HUES48 (cell line): ENCODE data around the gene LY86.

Source experiments
- H3K27ac ChIP-seq: one replicate; pipeline ENCODE4 v1.7.0; 2013; ENCODE audit warnings: low read depth, low read length, inconsistent platforms
- H3K27me3 ChIP-seq: 2 replicates; pipeline ENCODE4 v1.6.1; 2013; ENCODE audit warnings: mild to moderate bottlenecking, low read length; ENCODE audit not compliant: control insufficient read depth, insufficient read depth
- H3K36me3 ChIP-seq: 2 replicates; pipeline ENCODE4 v1.6.1; 2013; ENCODE audit warnings: low read length; ENCODE audit not compliant: control insufficient read depth, insufficient read depth
- H3K4me1 ChIP-seq: 2 replicates; pipeline ENCODE4 v1.6.1; 2013; ENCODE audit warnings: mild to moderate bottlenecking, low read length; ENCODE audit not compliant: control insufficient read depth, insufficient read depth
- H3K4me3 ChIP-seq: 2 replicates; pipeline ENCODE4 v1.5.1; 2013; ENCODE audit warnings: mild to moderate bottlenecking, low read depth, low read length
- H3K9ac ChIP-seq: 2 replicates; pipeline ENCODE4 v1.6.1; 2013; ENCODE audit warnings: mild to moderate bottlenecking, low read depth, low read length, moderate library complexity
- H3K9me3 ChIP-seq: 2 replicates; pipeline ENCODE4 v1.6.1; 2013; ENCODE audit warnings: low read length; ENCODE audit not compliant: control insufficient read depth, insufficient read depth

LY86 gene

GRCh38 chr6:6557504-6557839 lies 31.0 kb upstream of the LY86 start:
- no peaks in the 10 kb centered on the region for H3K27me3 ChIP-seq
- H3K36me3 ChIP-seq: no peaks in the 10 kb centered on the region
- H3K9me3 ChIP-seq: no peaks in the 10 kb centered on the region
- no peak overlapping the region for H3K9ac ChIP-seq
- no peak overlapping the region for H3K4me3 ChIP-seq
- no peaks in the 10 kb centered on the region for H3K4me1 ChIP-seq
- H3K27ac ChIP-seq: no peak overlapping the region

GRCh38 chr6:6557886-6558285 lies 30.6 kb upstream of the LY86 start:
- Histone ChIP-seq H3K27me3 (no peaks in the 10 kb centered on the region), H3K9me3 (0 out of 2 replicates have a peak, but pooled peaks cover 1% of the 10 kb centered on the region), H3K27ac (no peak overlapping the region), H3K9ac (no peak overlapping the region), H3K4me1 (no peaks in the 10 kb centered on the region), H3K4me3 (no peak overlapping the region), H3K36me3 (no peaks in the 10 kb centered on the region)

- Histone ChIP-seq H3K27ac (no peak overlapping the region), H3K9ac (no peak overlapping the region), H3K4me1 (no peaks in the 10 kb centered on the region), H3K4me3 (no peak overlapping the region), H3K9me3 (peaks cover 11% of the 10 kb centered on the region), H3K27me3 (no peaks in the 10 kb centered on the region), H3K36me3 (no peaks in the 10 kb centered on the region)
Observed at GRCh38 chr6:6559994-6560570, 28.4 kb upstream of the LY86 start.

GRCh38 chr6:6560909-6561308 lies 27.6 kb upstream of the LY86 start:
- no peak overlapping the region for H3K9ac ChIP-seq
- H3K27me3 ChIP-seq: no peaks in the 10 kb centered on the region
- H3K27ac ChIP-seq: no peak overlapping the region
- H3K9me3 ChIP-seq: peaks cover 11% of the 10 kb centered on the region
- H3K4me1 ChIP-seq: no peaks in the 10 kb centered on the region
- no peak overlapping the region for H3K4me3 ChIP-seq
- H3K36me3 ChIP-seq: no peaks in the 10 kb centered on the region

GRCh38 chr6:6564154-6564553 lies 24.4 kb upstream of the LY86 start:
- no peak overlapping the region for H3K4me3 ChIP-seq
- H3K27me3 ChIP-seq: no peaks in the 10 kb centered on the region
- no peaks in the 10 kb centered on the region for H3K4me1 ChIP-seq
- peaks cover 11% of the 10 kb centered on the region for H3K9me3 ChIP-seq
- H3K9ac ChIP-seq: no peak overlapping the region
- no peak overlapping the region for H3K27ac ChIP-seq
- no peaks in the 10 kb centered on the region for H3K36me3 ChIP-seq

- no peaks in the 10 kb centered on the region for H3K36me3 ChIP-seq
- H3K27ac ChIP-seq: no peak overlapping the region
- H3K4me1 ChIP-seq: no peaks in the 10 kb centered on the region
- no peak overlapping the region for H3K9ac ChIP-seq
- H3K27me3 ChIP-seq: no peaks in the 10 kb centered on the region
- H3K9me3 ChIP-seq: peaks cover 11% of the 10 kb centered on the region
- no peak overlapping the region for H3K4me3 ChIP-seq
Observed at GRCh38 chr6:6565069-6565468, 23.5 kb upstream of the LY86 start.

GRCh38 chr6:6565488-6565887 lies 23.0 kb upstream of the LY86 start:
- Histone ChIP-seq H3K27ac (no peak overlapping the region), H3K36me3 (no peaks in the 10 kb centered on the region), H3K9me3 (peaks cover 11% of the 10 kb centered on the region), H3K27me3 (no peaks in the 10 kb centered on the region), H3K4me3 (no peak overlapping the region), H3K9ac (no peak overlapping the region), H3K4me1 (no peaks in the 10 kb centered on the region)

GRCh38 chr6:6566766-6567165 lies 21.8 kb upstream of the LY86 start:
- no peak overlapping the region for H3K4me3 ChIP-seq
- H3K9me3 ChIP-seq: peaks cover 11% of the 10 kb centered on the region
- H3K27me3 ChIP-seq: no peaks in the 10 kb centered on the region
- no peaks in the 10 kb centered on the region for H3K4me1 ChIP-seq
- H3K27ac ChIP-seq: no peak overlapping the region
- H3K36me3 ChIP-seq: no peaks in the 10 kb centered on the region
- no peak overlapping the region for H3K9ac ChIP-seq

- Histone ChIP-seq H3K9ac (no peak overlapping the region), H3K9me3 (no peaks in the 10 kb centered on the region), H3K36me3 (no peaks in the 10 kb centered on the region), H3K27ac (no peak overlapping the region), H3K4me3 (no peak overlapping the region), H3K27me3 (no peaks in the 10 kb centered on the region), H3K4me1 (no peaks in the 10 kb centered on the region)
Observed at GRCh38 chr6:6569096-6569810, 19.3 kb upstream of the LY86 start.

- no peaks in the 10 kb centered on the region for H3K9me3 ChIP-seq
- H3K9ac ChIP-seq: no peak overlapping the region
- no peaks in the 10 kb centered on the region for H3K4me1 ChIP-seq
- no peak overlapping the region for H3K27ac ChIP-seq
- no peak overlapping the region for H3K4me3 ChIP-seq
- H3K36me3 ChIP-seq: no peaks in the 10 kb centered on the region
- no peaks in the 10 kb centered on the region for H3K27me3 ChIP-seq
Observed at GRCh38 chr6:6569811-6570164, 18.7 kb upstream of the LY86 start.

GRCh38 chr6:6570929-6571671 lies 17.4 kb upstream of the LY86 start:
- Histone ChIP-seq H3K27ac (no peak overlapping the region), H3K9ac (no peak overlapping the region), H3K36me3 (no peaks in the 10 kb centered on the region), H3K4me3 (no peak overlapping the region), H3K9me3 (no peaks in the 10 kb centered on the region; the same call in 1 of the 2 replicates), H3K27me3 (no peaks in the 10 kb centered on the region), H3K4me1 (no peaks in the 10 kb centered on the region)
